ENCODE data around the gene SIKE1.
"Not testable (repeated sequence)": the region's sequence is repeated elsewhere in the genome, so short reads cannot be mapped to it uniquely, and the experiment has no call there.

The SIKE1 gene

DNA sequence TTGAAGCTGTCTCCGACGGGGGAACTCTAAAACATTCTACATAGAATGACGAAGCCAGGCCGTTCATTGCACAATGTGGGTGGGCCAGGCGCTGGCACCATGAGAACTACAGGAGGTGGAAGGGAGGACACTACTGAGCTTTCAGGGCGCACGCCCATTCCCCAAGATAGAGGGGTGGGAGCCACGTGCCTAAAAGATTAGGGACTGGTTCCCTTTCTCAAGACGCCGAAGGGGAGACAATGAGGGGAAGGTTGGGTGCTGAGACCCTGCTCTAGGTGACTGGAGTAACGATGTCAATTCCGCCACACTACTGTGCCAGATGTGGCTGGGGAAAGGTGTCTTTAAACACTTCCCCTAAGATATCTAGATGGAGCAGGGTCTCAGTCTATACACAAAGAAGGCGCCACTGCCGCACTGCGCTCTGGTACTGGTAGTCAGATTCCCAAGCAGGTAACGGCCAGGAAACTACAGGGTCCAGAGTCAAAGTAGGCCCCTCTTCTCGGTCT, 23.5 kb downstream of the SIKE1 start:
- peak overlapping the region; percentile 97 for H3K27ac ChIP-seq (ENCODE audit: low read length)
- peaks cover 58% of the 10 kb centered on the region for H3K79me2 ChIP-seq (ENCODE audit: low read length)
- H3K4me3 ChIP-seq (ENCODE audit: low read length): peak overlapping the region; percentile 100
- H3K36me3 ChIP-seq (replicated peaks; ENCODE audit: low read depth, low read length): peaks cover 15% of the 10 kb centered on the region
- peaks cover 39% of the 10 kb centered on the region for H3K4me1 ChIP-seq (ENCODE audit: low read length)
- H2AFZ ChIP-seq (ENCODE audit: low read depth, low read length): no peak overlapping the region
- H3K4me2 ChIP-seq (ENCODE audit: low read length): peak overlapping the region; percentile 81
- no peaks in the 10 kb centered on the region; the same call in 1 of the 2 replicates for H3K27me3 ChIP-seq (ENCODE audit: low read depth, low read length)
- TF ChIP-seq EZH2phosphoT487 (IDR thresholded peaks at IDR 0.05; ENCODE audit: low read depth): no peak
- TF ChIP-seq, protein P1, sequence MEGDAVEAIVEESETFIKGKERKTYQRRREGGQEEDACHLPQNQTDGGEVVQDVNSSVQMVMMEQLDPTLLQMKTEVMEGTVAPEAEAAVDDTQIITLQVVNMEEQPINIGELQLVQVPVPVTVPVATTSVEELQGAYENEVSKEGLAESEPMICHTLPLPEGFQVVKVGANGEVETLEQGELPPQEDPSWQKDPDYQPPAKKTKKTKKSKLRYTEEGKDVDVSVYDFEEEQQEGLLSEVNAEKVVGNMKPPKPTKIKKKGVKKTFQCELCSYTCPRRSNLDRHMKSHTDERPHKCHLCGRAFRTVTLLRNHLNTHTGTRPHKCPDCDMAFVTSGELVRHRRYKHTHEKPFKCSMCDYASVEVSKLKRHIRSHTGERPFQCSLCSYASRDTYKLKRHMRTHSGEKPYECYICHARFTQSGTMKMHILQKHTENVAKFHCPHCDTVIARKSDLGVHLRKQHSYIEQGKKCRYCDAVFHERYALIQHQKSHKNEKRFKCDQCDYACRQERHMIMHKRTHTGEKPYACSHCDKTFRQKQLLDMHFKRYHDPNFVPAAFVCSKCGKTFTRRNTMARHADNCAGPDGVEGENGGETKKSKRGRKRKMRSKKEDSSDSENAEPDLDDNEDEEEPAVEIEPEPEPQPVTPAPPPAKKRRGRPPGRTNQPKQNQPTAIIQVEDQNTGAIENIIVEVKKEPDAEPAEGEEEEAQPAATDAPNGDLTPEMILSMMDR (IDR thresholded peaks at IDR 0.05; ENCODE audit: low read depth, low read length): no peak
- H3K9me3 ChIP-seq (ENCODE audit: insufficient read depth, low read length): no peaks in the 10 kb centered on the region
- H3K9ac ChIP-seq (ENCODE audit: low read length): peak overlapping the region; percentile 100
- peaks cover 52% of the 10 kb centered on the region for H4K20me1 ChIP-seq (ENCODE audit: insufficient read depth, low read length)

DNA sequence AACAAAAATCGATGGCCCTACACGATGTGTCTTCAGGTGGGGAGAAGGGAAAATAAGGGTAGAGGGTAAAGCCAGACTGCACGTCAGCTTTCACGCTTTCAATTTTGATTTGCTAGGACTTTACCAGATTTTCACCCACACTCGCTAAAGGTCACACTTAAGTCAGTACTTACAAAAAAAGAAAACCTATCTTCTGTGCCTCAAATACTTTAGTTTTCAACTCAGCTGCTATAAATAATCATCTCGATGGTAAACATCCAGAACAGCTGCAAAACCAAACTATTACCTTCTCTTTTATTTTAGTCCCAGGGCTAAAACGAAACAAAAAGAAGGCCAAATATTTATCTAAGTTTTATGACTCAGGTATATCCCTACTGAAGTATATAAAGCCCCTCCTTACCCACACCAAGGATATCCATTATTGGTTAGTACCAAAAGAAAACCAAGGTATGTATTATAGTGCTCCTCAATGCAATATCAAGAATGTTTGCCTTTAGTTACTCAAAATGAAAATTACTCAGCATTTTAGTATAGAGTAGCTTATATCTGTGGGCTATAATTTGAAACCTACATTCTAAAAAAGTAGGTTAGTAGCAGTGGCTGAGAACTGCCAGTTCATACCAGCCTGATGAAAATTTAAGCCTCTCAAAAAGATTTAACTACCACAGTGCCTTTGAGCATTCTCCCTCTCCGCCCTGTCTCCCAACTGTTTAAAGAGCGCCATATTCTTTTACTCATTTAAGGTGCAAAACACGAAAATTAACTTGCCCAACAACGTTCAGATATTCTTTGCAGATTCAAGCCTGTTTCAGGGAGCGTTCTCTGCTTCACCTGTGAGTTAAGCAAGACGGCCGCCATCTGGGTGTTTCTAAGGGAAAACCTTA, 24.2 kb downstream of the SIKE1 start:
- H3K4me1 ChIP-seq (ENCODE audit: low read length): peaks cover 39% of the 10 kb centered on the region
- TF ChIP-seq EZH2phosphoT487 (IDR thresholded peaks at IDR 0.05; ENCODE audit: low read depth): no peak
- TF ChIP-seq, protein P1 (IDR thresholded peaks at IDR 0.05; ENCODE audit: low read depth, low read length): no peak

DNA sequence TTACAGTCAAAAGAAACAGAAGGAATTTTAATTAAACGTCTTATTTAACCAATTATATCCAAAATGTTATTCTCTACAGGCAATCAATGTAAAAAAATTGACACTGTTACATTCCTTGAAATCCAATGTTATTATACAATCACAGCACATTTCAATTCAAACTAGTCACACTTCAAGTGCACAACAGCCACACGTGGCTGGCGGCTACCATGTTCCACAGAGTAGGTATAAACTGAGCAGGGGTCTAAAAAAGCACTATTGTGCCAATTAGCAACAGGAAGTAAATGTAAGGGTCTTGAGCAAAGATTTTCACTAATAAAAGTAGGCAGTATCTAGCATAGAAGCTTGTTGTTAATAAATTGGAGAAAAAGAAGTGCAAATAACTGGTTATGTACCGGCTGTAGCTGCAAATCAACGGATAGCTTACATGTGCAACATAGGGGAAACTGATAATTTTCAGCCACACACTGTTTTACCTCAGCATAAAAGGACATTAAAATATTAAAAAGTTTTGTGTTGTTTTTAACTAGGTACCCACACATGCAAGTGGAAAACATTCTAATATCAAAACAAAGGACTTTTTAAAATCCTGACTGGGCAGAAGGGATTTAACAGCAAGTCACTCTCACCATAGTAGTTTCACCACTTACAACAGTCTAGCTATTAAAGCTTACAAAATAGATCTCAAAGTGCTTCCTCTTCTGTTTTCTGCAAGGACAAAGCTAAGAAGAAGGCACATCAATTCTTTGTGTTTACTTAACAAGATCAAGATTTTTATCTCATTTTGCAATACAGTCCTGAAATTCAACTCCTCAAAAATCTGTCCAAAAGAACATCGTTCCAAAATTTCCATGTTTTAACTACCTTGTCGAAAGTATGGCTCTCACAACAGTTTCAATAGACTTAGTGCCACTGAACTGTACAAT, 25.2 kb downstream of the SIKE1 start:
- Histone ChIP-seq H3K79me2 (ENCODE audit: low read length) (peaks cover 75% of the 10 kb centered on the region), H3K4me1 (ENCODE audit: low read length) (peaks cover 39% of the 10 kb centered on the region), H3K9me3 (ENCODE audit: insufficient read depth, low read length) (no peaks in the 10 kb centered on the region), H3K27ac (ENCODE audit: low read length) (peak overlapping the region; percentile 97; the same call in 1 of the 2 replicates), H3K9ac (ENCODE audit: low read length) (peak overlapping the region; percentile 100), H3K36me3 (replicated peaks; ENCODE audit: low read depth, low read length) (peaks cover 21% of the 10 kb centered on the region), H4K20me1 (ENCODE audit: insufficient read depth, low read length) (peaks cover 69% of the 10 kb centered on the region), H2AFZ (ENCODE audit: low read depth, low read length) (no peak overlapping the region), H3K4me3 (ENCODE audit: low read length) (peak overlapping the region; percentile 100), H3K4me2 (ENCODE audit: low read length) (peak overlapping the region; percentile 81), H3K27me3 (ENCODE audit: low read depth, low read length) (no peaks in the 10 kb centered on the region; the same call in 1 of the 2 replicates)
- TF ChIP-seq, protein P1 (IDR thresholded peaks at IDR 0.05; ENCODE audit: low read depth, low read length): no peak
- no peak for TF ChIP-seq EZH2phosphoT487 (IDR thresholded peaks at IDR 0.05; ENCODE audit: low read depth)

More for the DNA sequence above, 24.2 kb downstream of the SIKE1 start:
- H2AFZ ChIP-seq (ENCODE audit: low read depth, low read length): no peak overlapping the region
- H3K4me2 ChIP-seq (ENCODE audit: low read length): peak overlapping the region; percentile 81
- no peaks in the 10 kb centered on the region for H3K9me3 ChIP-seq (ENCODE audit: insufficient read depth, low read length)
- peak overlapping the region; percentile 100 for H3K9ac ChIP-seq (ENCODE audit: low read length)
- peaks cover 15% of the 10 kb centered on the region for H3K36me3 ChIP-seq (replicated peaks; ENCODE audit: low read depth, low read length)
- H3K79me2 ChIP-seq (ENCODE audit: low read length): peaks cover 65% of the 10 kb centered on the region
- peak overlapping the region; percentile 100 for H3K4me3 ChIP-seq (ENCODE audit: low read length)
- H3K27ac ChIP-seq (ENCODE audit: low read length): peak overlapping the region; percentile 97
- H4K20me1 ChIP-seq (ENCODE audit: insufficient read depth, low read length): peaks cover 60% of the 10 kb centered on the region
- H3K27me3 ChIP-seq (ENCODE audit: low read depth, low read length): no peaks in the 10 kb centered on the region; the same call in 1 of the 2 replicates

DNA sequence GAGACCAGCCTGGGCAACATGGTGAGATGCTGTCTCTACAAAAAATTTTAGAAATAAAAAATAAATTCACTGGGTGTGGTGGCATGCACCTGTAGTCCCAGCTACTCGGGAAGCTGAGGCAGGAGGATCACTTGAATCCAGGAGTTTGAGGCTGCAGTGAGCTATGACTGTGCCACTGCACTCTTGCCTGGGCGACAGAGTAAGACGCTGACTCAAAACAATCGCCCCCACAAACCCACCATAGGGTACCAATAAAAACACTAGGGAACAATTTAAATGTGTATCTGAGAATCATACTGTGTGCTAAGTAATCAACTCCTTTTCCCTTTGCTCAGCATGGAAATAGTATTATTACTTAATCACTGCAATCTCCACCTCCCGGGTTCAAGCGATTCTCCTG, 26.8 kb downstream of the SIKE1 start:
- not testable (repeated sequence) for H3K4me3 ChIP-seq (ENCODE audit: low read length); H3K9me3 ChIP-seq (ENCODE audit: insufficient read depth, low read length); H3K9ac ChIP-seq (ENCODE audit: low read length); H3K4me2 ChIP-seq (ENCODE audit: low read length); H2AFZ ChIP-seq (ENCODE audit: low read depth, low read length); H3K27ac ChIP-seq (ENCODE audit: low read length); H3K27me3 ChIP-seq (ENCODE audit: low read depth, low read length)
- Histone ChIP-seq H4K20me1 (ENCODE audit: insufficient read depth, low read length) (peaks cover 85% of the 10 kb centered on the region), H3K36me3 (replicated peaks; ENCODE audit: low read depth, low read length) (peaks cover 35% of the 10 kb centered on the region), H3K4me1 (ENCODE audit: low read length) (peaks cover 39% of the 10 kb centered on the region), H3K79me2 (ENCODE audit: low read length) (peaks cover 91% of the 10 kb centered on the region)
